Astrocyte of the cerebellum (primary cell): ENCODE measurements around the gene GFOD2.

Experiments used
- DNase-seq: peaks from one replicate; pipeline ENCODE4 v3.0.0-alpha.2; 2011; ENCODE audit warnings: low read depth
- H3K4me3 ChIP-seq: 2 replicates; pipeline ENCODE4 v1.5.1; 2011; ENCODE audit warnings: mild to moderate bottlenecking, low read depth, low read length, moderate library complexity
- in situ Hi-C: cut with HindIII; loops from 2 replicates; pipeline ENCODE4 v1.10.0; 2017; ENCODE audit warnings: low sequenced_read_pairs
- TF ChIP-seq, protein P1 (sequence below): IDR thresholded peaks from 2 replicates; pipeline ENCODE4 v1.5.1; 2012; ENCODE audit warnings: low read length, low read depth, moderate library complexity, mild to moderate bottlenecking; ENCODE audit errors: missing control alignments

The GFOD2 gene

DNA sequence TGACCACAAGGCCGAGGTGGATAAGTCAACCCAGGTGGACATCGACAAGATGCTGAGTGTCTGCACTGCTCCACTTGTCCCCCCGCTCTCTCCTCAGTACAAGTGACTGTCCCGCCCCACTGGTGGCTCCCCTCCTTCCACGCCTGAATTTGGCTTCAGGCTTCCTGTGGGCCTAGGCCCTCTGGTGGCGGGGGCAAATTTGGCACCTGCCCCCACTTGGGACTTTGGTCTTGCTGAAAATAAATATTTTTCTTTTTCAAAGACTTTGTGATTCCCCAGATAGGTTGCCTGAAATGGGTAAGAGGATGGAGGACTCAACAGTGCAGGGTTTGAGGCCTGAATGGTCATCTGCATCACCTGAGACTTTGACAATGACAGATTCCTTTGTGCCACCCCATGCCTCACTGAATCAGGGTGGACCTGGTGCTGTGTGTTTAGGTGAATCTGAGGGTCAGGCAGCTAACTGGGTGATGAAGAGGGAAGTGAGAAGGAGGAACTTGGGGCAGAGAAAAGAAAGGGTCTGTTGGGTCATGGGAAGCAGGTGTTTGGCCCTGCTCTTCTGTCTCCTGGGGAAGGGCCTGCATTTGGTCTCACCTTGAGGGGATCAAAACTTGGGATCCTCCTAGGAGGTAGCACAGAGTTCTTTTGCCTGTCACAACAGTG is 50.5 kb downstream of the GFOD2 start:
- DNase-seq = no peak
- in situ Hi-C loops = no loop called here
- TF ChIP-seq, protein P1, sequence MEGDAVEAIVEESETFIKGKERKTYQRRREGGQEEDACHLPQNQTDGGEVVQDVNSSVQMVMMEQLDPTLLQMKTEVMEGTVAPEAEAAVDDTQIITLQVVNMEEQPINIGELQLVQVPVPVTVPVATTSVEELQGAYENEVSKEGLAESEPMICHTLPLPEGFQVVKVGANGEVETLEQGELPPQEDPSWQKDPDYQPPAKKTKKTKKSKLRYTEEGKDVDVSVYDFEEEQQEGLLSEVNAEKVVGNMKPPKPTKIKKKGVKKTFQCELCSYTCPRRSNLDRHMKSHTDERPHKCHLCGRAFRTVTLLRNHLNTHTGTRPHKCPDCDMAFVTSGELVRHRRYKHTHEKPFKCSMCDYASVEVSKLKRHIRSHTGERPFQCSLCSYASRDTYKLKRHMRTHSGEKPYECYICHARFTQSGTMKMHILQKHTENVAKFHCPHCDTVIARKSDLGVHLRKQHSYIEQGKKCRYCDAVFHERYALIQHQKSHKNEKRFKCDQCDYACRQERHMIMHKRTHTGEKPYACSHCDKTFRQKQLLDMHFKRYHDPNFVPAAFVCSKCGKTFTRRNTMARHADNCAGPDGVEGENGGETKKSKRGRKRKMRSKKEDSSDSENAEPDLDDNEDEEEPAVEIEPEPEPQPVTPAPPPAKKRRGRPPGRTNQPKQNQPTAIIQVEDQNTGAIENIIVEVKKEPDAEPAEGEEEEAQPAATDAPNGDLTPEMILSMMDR = peak; percentile 15
- no peak overlapping the region for H3K4me3 ChIP-seq

DNA sequence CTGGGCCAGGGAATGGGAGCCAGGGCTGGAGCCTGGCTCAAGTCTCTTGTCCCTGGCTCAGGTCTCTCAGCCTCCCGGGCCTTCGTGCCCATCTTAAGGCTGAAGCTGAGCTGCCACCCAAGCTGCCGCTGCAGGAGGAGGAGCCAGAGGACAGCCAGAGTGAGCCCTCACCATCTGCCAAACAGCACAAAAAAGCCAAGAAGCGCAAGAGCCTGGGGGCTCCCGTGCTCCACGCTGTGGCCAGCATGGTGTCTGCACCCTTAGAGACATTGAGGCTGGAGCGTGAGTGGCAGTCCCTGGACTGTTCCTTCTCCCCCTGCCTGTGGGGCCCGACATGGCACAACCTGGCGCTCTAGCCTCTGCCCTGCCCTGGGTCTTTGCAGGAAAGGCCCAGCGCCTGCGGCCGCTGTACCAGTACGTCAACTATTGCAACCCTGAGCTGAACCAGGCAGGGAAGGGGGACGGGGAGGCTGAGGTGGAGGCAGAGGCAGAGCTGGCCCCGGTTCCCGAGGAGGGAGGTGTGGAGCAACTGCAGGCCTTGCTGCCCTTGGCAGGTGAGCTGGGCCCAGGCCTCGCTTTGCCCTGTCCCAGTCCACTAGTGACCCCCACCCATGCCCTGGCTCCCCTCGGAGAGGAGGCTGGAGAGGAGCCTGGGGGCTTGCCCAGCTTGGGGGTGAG is 51.2 kb downstream of the GFOD2 start:
- in situ Hi-C loops = no loop called here
- TF ChIP-seq, protein P1 = peak; percentile 89
- peak; percentile 77 for DNase-seq
- peak overlapping the region; percentile 64 for H3K4me3 ChIP-seq

DNA sequence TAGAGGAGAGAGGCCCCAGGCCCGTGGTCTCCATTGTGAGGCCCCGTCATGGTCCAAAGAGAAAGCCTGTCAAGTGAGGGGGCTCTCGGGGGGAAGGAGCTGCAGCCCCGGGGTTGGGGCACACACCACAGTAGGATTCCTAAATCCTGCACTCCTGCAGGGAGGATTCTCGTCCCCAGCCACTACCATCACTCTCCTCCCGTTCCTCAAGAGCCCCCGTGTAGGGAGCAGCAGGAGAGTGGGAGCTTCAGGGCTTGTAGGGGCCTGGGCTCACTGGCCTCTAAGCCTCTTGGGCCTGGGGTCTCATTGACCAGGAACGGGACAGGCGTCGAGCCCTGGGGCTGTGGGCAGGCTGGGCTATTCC is 51.7 kb downstream of the GFOD2 start:
- in situ Hi-C loops = no loop called here
- TF ChIP-seq, protein P1 = no peak
- H3K4me3 ChIP-seq = peak overlapping the region; percentile 64
- DNase-seq = no peak

DNA sequence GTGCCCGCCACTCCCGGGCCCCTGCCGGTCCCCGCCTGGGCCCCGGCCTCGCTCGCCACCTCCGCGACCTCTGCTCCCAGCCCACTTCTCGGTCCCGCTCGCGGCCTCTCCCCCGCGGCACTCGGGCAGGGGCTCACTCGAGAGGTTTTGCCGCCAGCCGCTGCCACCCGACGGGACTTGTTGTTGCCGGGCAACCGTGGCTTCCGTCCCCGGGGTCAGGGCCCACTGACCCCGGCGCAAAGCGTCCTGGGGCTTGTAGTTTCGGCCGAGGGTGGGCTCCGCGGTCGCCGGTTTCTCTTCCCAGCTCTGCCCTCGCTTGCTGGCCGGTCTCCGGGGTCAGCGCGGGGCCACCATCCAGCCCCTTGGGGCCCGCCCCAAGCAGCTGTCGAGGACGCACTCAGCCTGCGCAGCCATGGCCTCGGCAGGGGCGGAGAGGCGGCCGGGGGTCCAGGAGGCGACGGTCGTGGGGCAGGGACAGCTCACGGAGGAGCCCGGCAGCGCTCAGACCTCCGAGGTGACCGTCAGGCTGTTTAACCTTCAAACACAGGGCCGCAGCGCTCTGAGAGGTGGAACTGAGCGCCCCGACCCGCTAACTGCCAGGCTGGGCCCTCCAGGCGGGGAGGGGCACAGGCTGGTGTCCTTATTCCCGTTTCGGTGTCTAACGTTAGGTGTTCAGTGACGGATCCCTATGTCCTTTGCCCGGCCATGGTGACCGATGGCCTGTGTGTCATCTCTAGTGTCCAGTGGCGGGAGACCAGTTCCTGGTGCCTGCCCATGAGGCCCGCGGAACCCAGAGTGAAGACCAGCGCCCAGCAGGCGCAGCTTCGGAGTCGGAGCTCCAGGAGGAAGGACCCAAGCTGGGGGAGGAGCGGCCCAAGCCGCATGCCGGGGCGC is 52.3 kb downstream of the GFOD2 start, which contains the start of the genes C16orf86 and ENKD1:
Gene C16orf86 (plus strand): TSS at position 256 of the 894 bp plus-strand sequence. CDS start 157 bp downstream, at position 413.
Gene ENKD1 (minus strand): TSS at position 192 of the 894 bp plus-strand sequence. CDS start 308 bp downstream, outside the sequence.
- DNase-seq = peak; percentile 23
- in situ Hi-C loops = no loop called here
- H3K4me3 ChIP-seq = peak within 1 kb of the TSS; percentile 64
- TF ChIP-seq, protein P1 = no peak

DNA sequence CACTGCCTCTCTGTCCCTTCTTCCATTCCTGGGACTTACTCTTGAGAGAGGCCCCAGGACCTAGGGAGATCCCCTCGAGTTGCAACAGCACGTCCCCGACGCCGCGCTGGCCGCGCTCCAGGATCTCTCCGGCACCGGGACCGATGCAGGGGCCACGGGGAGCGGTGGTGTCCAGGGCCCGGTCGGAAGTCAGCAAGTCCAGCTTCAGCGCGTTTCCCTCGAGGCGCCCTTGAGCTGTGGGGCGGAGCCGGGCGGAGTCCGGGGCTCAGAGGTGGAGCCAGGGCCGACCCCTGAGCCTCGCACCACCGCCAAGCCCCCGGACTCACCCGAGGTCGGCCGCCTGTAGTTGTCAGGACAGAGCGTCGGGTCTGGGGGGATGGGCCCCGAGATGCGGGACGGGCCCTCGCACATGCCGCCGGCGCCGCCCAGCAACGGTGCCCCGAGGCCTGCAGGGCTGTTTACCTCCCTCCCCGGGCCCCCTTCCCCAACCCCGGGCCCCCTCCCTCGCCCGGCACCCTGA is 53.0 kb downstream of the GFOD2 start:
- DNase-seq = no peak
- TF ChIP-seq, protein P1 = no peak
- in situ Hi-C loops = no loop called here
- peak overlapping the region; percentile 64 for H3K4me3 ChIP-seq

DNA sequence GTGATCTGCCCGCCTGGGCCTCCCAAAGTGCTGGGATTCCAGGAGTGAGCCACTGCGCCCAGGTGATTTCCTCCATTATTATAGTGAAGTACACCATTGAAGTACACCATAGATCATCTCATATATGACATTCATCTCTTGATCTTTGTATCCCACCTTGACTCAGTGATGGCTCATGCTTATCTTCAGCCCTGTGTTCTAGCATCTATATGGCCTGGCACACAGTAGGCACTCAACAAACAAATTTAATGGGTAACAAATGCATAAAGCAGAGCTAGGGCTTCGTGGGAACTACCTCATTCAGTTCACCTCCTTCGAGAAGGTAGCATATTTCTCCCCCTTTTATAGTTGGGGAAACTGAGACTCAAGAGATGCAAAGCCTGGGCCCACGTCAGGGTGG is 53.5 kb downstream of the GFOD2 start:
- TF ChIP-seq, protein P1 = no peak
- H3K4me3 ChIP-seq = peak overlapping the region; percentile 64
- in situ Hi-C loops = no loop called here
- DNase-seq = no peak
